NCI-H1092 treated with DMSO at 0.1 percent for 48 hours (cell line): ENCODE measurements around the gene FGF8.

Experiments
- DNase-seq: peaks from one replicate; lab custom pipeline; 2025; lab: John Stamatoyannopoulos, UW

FGF8 gene

DNA sequence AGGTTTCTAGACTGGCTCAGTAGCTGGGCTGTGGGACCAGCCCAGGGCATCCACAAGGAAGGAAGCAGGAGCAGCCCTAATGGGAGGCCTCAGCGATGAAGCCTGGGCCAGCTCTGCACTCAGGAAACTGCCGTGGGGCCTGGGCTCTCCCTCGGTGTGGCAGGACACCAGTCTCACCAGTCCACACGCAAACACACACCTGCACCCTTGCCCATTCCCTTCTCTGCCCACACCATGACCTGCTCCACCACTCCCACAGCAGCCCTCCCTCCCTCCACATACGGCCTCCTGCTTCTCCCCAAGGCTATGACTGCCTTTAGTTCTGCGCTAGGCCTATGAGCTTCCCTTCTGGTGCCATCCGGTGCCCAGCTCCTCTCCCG is 7.1 kb downstream of the FGF8 start:
- DNase-seq, result no peak

DNA sequence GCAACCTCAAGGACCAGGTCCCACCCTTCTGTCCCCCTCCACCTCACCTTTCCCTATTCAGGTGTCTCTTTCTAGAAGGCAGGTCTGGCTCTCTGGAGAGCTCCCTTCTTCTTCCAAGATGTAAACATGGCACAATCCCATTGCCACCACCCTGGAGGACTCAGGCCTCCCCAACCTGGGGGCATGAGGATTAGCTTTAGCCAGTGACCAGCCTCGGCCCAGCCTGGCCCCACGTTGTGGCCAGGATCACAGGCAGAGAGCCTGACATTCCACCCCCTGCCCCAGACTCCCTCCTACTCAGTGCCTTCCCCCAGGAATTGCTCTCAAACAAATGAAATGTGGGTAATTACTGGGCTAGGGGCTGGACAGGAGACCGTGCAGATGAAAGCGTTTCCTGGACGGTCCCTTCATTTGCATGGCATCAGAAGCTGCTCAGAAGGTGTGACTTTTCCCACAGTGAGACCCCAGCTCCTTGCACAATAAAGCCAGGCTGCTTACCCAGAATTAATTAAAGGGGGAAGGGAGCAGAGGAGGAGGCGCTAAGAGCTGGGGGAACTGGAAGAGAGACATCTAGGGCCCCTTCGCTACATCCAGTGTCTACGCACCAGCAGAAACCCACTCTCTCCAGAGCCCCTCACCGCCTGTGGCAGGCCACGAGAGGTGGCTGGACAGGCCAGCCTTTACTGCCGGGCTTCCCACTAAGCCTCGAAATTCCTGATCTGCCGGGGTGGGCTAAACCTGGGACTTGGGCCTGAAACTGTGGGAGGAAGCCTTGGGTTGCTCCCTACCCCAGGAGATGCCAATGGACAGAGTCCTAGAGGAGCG is 7.7 kb downstream of the FGF8 start:
- DNase-seq, result no peak

DNA sequence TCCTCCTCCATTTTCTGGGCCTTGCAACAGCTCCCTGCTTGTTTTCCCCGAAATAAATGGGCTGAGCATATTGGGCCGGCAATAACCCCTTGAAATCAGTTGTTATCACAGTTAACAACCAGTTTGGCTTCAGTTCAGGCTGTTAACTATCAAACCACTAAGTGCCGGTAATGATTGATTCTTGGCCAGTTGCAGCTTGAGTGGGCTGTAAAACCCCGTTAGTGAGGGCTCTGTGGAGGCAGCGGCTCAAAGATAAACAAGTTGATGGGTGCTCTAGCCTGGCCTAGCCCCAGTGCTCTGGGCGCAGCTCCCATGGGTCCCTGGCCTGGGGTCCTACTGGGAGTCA is 8.3 kb downstream of the FGF8 start:
- peak; percentile 90 for DNase-seq

DNA sequence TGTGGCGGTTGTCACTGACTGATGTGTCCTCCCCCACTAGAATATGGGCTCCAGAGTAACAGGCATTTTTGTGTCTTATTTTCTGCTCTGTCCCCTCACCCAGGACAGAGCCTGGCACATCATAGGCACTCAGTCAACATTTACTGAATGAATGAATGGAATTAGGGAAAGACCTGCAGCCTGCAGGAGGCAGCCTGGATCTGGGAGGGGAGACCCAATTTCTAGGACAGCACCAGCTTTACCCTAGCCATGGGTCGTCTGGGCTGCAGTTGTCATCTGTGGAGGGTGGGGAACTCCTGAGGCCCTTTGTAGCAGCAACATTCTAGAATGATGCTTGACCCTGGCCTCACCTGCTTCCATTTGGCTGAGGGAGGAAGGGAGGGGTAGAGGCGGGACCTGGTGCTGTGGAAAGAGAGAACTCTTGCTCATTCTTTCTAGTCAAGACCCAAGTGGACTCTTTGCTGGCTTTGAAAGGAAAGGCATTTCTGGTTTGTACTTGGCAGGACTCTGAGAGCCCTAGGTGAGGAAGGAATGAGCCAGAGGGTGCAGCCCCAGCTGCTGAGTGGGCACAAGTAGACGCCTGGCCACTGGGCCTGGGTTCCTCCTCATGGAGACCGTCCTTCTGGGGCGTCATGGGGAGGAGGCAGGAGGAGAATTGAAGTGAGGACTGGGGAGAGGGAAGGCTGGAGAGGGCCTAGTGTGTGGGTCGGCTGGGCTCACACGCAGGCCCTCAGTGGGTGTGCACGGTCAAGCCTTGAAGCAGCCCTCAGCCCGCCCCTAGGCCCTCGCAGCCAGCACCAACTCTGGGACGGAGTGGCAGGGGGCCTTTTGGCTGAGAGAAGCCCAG is 8.9 kb downstream of the FGF8 start:
- peak; percentile 38 for DNase-seq

DNA sequence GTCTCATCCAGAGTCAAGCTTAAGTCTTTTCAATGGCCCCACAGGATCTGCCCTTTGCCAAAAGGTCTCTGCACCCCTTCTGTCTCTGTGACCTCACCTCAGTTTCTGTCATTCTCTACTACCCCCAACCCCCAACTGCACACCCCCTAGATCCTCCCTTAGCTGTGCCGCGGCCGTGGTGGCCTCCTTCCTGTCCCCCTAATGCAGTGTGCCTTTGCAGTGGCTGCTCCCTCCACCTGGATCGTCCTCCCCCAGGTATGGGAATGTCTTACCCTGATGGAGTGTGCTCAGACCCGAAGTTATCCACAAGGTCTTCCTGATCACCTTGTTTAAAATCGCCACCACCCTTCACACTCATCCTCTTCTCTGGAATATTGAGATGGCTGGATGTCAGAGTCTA is 9.6 kb downstream of the FGF8 start:
- no peak for DNase-seq

DNA sequence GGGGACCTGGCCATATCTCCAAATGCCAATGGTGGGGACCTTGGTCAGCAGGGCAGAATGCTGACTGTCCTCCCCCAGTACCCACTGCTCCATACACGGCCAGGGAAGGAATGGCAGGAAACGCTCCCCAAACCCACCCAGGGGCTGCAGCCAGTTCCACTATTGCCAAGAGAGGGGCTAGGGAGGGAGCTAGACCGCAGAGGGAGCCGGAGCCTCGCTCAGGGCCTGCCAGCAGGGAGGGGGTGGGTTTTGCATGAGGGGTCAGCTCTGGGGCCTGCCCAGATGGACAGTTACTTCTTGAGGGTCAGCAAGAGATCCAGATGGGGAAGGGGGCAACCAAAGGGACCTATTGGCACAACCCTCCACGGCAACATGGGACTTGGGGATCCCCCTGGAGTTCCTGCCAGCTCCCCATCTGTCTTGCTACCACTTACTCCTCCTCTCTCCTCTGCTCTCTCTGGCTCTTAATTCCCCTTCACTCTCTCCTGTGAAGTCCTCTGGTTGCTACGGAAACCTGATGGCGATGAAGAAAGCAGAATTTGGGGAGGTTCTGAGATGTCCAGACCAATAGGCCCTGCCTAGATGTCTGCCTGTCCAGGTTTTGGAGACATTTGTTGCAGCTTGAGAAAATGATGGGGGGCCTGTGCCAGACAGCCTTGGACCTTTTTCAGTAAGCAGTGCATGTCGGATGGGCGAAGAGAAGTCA is 12.6 kb downstream of the FGF8 start:
- no peak for DNase-seq

DNA sequence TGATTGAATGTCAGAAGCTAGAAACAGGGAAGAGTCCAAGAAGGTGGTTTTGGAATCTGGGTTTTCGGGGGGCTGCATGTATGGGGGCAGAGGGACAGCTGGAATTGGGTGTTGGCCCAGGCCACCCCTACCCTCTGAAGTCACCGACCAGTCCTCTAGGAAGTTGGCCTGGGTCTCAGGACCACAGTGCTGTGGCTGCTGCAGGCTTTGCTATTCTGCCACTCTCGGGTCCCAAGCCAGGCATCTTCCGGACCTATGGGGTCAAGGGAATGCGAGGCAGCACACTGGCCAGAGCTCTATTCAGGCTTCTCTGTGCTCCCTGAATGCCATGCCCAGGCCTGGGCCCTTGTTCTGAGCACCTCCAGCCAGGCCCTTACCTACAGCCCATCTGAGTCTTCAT is 13.2 kb downstream of the FGF8 start:
- no peak for DNase-seq

DNA sequence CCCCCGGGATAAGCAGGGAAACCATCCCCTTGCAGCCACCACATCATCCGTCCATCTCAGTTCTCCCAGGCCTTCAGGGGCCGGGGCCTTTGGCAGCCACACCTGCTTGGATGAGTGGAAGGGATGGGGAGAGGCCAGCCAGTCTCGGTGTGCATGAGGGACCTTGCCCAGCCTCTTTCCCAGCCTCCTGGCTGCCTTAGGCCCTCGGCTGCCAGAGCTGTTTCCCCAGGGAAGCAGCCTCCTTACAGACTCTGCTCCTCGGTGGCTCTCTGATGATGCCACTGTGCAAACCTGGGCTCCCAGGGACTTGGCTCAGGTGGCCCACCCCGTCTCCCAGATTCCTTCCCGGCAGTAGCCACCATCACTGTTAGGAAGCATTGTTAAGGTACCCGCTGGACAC is 14.7 kb downstream of the FGF8 start:
- DNase-seq, result no peak

DNA sequence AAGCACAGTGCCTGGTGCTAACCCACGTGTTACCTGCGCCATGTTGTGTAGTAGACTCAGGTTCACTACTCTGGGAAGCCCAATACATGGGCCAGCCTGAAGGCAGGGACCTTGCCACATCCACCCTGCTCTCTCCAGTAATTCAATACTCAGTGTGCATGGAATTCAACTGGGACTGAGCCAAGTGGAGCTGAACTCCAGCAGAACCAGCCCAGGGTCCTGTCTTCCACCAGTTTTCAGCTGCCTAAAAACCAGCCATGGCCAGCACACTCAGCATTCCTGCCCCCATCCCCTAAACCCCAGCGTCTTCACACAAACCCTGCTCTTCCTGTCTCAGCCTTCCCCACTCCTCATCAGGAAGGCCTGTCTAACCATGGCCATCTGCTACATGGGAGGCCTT is 15.4 kb downstream of the FGF8 start:
- no peak for DNase-seq

- peak; percentile 1 for DNase-seq
These were observed 16.3 kb downstream of the FGF8 start for GRCh38 chr10:101759309-101760247.

GRCh38 chr10:101758858-101759257 is 17.1 kb downstream of the FGF8 start:
- DNase-seq, result no peak

- DNase-seq, result no peak
These were observed 23.7 kb downstream of the FGF8 start for GRCh38 chr10:101752241-101752640.

DNA sequence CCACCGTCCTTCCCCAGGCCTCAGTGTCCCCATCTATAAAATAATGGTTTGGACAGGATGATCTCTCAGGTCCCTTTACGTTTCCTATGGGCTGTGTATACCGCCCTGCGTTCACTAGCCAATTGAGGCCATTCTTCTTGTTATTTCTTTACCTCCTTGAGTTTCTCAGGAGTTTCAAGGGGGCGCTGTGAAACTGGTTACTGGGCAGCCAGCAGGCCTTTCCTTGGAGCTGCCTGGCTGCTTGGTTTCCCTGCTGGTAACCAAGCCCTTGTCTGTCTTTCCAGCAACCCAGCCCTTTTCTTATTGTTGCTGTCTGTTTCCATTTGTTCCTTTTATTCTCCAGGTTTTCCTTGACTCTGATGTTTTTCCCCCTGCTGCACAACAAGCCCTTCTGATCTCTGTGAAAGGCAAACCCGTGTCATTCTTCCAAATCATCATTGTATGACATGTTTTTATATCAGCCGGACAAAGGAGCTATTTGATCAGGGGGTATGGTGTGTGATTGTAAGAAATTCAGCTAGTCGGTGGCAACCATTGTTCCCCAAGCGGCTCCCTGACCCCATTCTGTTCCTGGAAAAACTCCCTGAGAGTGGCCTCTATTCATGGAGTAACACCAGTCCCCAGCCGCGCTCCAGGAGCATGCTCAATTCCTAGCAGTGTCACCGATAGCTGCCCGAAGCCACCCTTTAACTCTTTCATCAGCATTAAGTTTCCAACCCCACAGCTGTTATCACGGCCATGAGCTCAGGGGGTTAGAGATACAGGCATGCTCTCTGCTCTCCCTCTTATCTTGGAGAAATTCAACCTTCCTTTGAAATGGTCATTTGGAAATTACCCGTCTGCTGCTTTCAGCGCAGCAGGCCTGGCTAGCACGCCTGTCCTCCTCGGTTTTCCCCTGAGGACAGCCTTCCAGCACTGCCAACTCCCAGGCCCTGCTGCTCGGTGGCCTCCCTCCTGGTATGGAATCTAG is 26.6 kb downstream of the FGF8 start:
- DNase-seq, result no peak

DNA sequence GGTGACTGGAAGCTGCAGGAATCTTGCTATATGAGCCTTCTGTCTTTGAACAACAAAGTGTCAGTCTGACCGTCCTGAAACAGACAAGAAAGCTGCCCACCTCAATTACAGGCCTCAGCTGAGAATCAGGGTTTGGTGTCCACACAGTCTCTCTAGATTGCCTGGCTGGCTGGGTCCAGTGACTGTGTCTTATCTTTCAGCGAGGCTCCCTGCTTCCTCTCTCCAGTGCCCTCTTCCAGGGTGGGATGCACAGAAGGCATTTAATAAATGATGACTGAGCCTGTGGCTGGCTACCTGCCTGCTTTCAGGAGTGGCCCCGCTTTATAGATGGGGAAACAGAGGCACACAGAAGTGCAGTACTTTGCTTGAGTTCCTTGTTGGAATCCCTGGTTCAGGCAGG is 27.4 kb downstream of the FGF8 start:
- DNase-seq, result no peak

GRCh38 chr10:101745074-101745696 is 30.7 kb downstream of the FGF8 start:
- DNase-seq, result no peak

- DNase-seq, result no peak
These were observed 31.6 kb downstream of the FGF8 start for GRCh38 chr10:101744267-101744666.

DNA sequence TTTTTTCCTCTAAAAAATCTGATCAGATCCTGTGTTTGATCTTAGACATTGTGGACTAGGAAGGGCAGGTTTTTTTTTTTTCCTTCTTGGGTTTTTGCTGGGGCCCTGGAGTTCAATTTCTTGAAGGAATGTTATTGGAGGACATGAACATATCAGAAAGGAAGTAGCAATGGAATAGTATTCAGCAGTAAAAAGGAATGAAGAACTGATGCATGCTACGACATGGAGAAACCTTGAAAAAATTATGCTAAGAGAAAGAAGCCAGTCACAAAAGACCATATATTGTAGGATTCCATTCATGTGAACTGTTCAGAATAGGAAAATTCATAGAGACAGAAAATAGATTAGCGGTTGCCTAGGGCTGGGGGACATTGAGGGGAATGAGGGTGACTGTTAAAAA is 34.0 kb downstream of the FGF8 start:
- DNase-seq, result no peak

DNA sequence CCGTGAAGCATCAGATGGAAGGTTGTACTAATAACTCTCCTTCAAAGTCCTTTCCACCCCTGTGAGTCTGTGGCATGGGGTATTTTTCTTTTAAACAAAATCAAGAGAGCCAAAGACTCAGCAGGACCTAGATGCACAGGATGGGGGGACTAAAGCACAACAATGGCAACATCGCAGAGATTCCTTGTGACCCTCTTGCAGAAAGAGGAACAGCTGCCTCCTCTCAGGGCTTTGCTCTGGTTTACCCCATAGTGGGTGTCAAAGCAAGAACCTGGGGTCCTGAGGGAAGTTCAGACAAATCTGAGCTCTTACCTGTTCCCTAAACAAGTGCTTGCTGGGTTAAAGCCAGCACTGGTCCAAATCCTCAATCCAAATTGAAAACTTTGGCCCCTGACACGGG is 39.2 kb downstream of the FGF8 start:
- DNase-seq, result no peak

DNA sequence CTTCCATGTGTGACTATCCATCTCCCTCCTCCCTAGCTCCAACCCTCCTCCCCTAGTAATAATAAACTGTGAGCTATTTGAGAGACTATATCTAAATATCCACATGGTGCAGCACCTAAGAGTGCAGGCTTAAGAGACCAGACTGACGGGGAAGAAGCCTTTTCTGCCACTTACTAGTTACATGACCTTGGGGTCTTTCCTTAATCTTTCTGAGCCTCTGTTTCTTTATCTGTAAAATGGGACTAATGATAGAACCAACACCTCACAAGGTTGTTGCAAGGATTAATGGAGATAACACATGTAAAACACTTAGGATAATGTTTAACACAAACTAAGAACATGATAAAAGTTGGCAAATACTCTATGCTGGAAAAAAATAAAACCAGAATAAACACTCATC is 43.8 kb downstream of the FGF8 start:
- no peak for DNase-seq

DNA sequence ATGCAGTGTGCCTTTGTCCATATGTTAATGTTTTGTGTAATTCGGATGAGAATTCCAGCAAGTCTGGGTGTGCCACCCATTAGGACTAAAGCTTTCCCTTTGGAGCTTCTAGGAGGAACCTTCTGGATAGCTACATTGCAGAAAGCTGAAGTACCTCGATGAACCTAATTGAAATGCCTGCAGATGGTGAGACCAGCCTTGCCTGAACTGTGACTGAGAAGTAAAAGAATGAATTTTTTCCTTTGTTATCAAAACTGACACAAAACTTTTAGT is 49.9 kb downstream of the FGF8 start:
- DNase-seq, result no peak
